ENCODE results near the gene PAMR1. TPM values are rescaled to one million over a fixed set of nuclear protein-coding genes. Genes with fewer than 3 reads are reported as not detected.

The PAMR1 gene
- total RNA-seq, 1 experiment from 2014 or later = 17.9 TPM

- Mint-ChIP-seq H3K36me3 (ENCODE audit: insufficient read depth, unreplicated experiment) (no peaks in the 10 kb centered on the region), H3K9me3 (ENCODE audit: unreplicated experiment) (no peaks in the 10 kb centered on the region), H3K4me1 (ENCODE audit: low read depth, unreplicated experiment) (no peaks in the 10 kb centered on the region), H3K27ac (ENCODE audit: unreplicated experiment) (no peak overlapping the region), H3K27me3 (ENCODE audit: insufficient read depth, unreplicated experiment) (no peaks in the 10 kb centered on the region), H3K4me3 (ENCODE audit: unreplicated experiment) (no peak overlapping the region)
- no peaks in the 10 kb centered on the region for H3K4me1 ChIP-seq
- no peaks in the 10 kb centered on the region for H3K9me3 ChIP-seq
- no peaks in the 10 kb centered on the region for H3K36me3 ChIP-seq (ENCODE audit: control insufficient read depth, insufficient read depth, low read length)
- no peak for DNase-seq
- TF ChIP-seq CTCF (IDR thresholded peaks at IDR 0.05; ENCODE audit: insufficient read depth in 1 of 2, low read depth in 1 of 2, low read length in 1 of 2, severe bottlenecking in 1 of 2, unreplicated experiment in 1 of 2) = no peak
- no peak overlapping the region for H3K4me3 ChIP-seq (ENCODE audit: low read depth, low read length)
- ChIA-PET CTCF (no interaction called here), POLR2A (no interaction called here)
- no peaks in the 10 kb centered on the region; the same call in 1 of the 2 replicates for H3K27me3 ChIP-seq (replicated peaks; ENCODE audit: control insufficient read depth, insufficient read depth, low read length)
- intact Hi-C loops (cut with micrococcal nuclease; ENCODE audit: unreplicated experiment) = no loop called here
- BruUV-seq (replicated peaks) = no TSS peak
Measured at GRCh38 chr11:35496416-35496815, 29.0 kb downstream of the PAMR1 start.

- Histone ChIP-seq H3K4me1 (no peaks in the 10 kb centered on the region), H3K9me3 (no peaks in the 10 kb centered on the region), H3K27me3 (replicated peaks; ENCODE audit: control insufficient read depth, insufficient read depth, low read length) (no peaks in the 10 kb centered on the region; the same call in 1 of the 2 replicates), H3K36me3 (ENCODE audit: control insufficient read depth, insufficient read depth, low read length) (no peaks in the 10 kb centered on the region), H3K4me3 (ENCODE audit: low read depth, low read length) (no peak overlapping the region)
- no TSS peak for BruUV-seq (replicated peaks)
- no peak overlapping the region for H3K4me3 Mint-ChIP-seq (ENCODE audit: unreplicated experiment)
- DNase-seq = no peak
- H3K36me3 Mint-ChIP-seq (ENCODE audit: insufficient read depth, unreplicated experiment) = no peaks in the 10 kb centered on the region
- no peaks in the 10 kb centered on the region for H3K9me3 Mint-ChIP-seq (ENCODE audit: unreplicated experiment)
- H3K4me1 Mint-ChIP-seq (ENCODE audit: low read depth, unreplicated experiment) = no peaks in the 10 kb centered on the region
- ChIA-PET POLR2A (no interaction called here), CTCF (no interaction called here)
- no peaks in the 10 kb centered on the region for H3K27me3 Mint-ChIP-seq (ENCODE audit: insufficient read depth, unreplicated experiment)
- no peak for TF ChIP-seq CTCF (IDR thresholded peaks at IDR 0.05; ENCODE audit: insufficient read depth in 1 of 2, low read depth in 1 of 2, low read length in 1 of 2, severe bottlenecking in 1 of 2, unreplicated experiment in 1 of 2)
- H3K27ac Mint-ChIP-seq (ENCODE audit: unreplicated experiment) = no peak overlapping the region
- intact Hi-C loops (cut with micrococcal nuclease; ENCODE audit: unreplicated experiment) = no loop called here
Measured at GRCh38 chr11:35494957-35495490, 30.4 kb downstream of the PAMR1 start.

- H3K9me3 Mint-ChIP-seq (ENCODE audit: unreplicated experiment) = no peaks in the 10 kb centered on the region
- Histone ChIP-seq H3K36me3 (ENCODE audit: control insufficient read depth, insufficient read depth, low read length) (no peaks in the 10 kb centered on the region), H3K9me3 (no peaks in the 10 kb centered on the region), H3K27me3 (replicated peaks; ENCODE audit: control insufficient read depth, insufficient read depth, low read length) (no peaks in the 10 kb centered on the region; the same call in 1 of the 2 replicates), H3K4me3 (ENCODE audit: low read depth, low read length) (no peak overlapping the region), H3K4me1 (no peaks in the 10 kb centered on the region)
- ChIA-PET CTCF (no interaction called here), POLR2A (no interaction called here)
- no peak for DNase-seq
- no peaks in the 10 kb centered on the region for H3K4me1 Mint-ChIP-seq (ENCODE audit: low read depth, unreplicated experiment)
- H3K36me3 Mint-ChIP-seq (ENCODE audit: insufficient read depth, unreplicated experiment) = no peaks in the 10 kb centered on the region
- intact Hi-C loops (cut with micrococcal nuclease; ENCODE audit: unreplicated experiment) = no loop called here
- H3K27ac Mint-ChIP-seq (ENCODE audit: unreplicated experiment) = no peak overlapping the region
- H3K27me3 Mint-ChIP-seq (ENCODE audit: insufficient read depth, unreplicated experiment) = no peaks in the 10 kb centered on the region
- TF ChIP-seq CTCF (IDR thresholded peaks at IDR 0.05; ENCODE audit: insufficient read depth in 1 of 2, low read depth in 1 of 2, low read length in 1 of 2, severe bottlenecking in 1 of 2, unreplicated experiment in 1 of 2) = no peak
- no peak overlapping the region for H3K4me3 Mint-ChIP-seq (ENCODE audit: unreplicated experiment)
- BruUV-seq (replicated peaks) = no TSS peak
Measured at GRCh38 chr11:35491231-35491871, 34.1 kb downstream of the PAMR1 start.

All from Caco-2 (cell line).